GM12892 (cell line): ENCODE measurements around the gene TP73.
A peak's percentile ranks its signal among the peaks of the same experiment; 100 is the strongest.
"Not testable (repeated sequence)": the region's sequence is repeated elsewhere in the genome, so short reads cannot be mapped to it uniquely, and the experiment has no call there.

Source experiments
- DNase-seq: peaks from one replicate; pipeline ENCODE4 v3.0.0; 2011; ENCODE audit not compliant: insufficient read length
- FAIRE-seq: peaks from 2 replicates; lab custom pipeline; 2011; peaks lifted over from hg19 to GRCh38; lab: Jason Lieb, UNC
- POLR2A ChIP-seq: IDR thresholded peaks from 2 replicates; pipeline ENCODE4 v1.6.1; 2011; ENCODE audit warnings: low read depth, low read length, control low read depth
- POLR2AphosphoS5 ChIP-seq: IDR thresholded peaks from 2 replicates; pipeline ENCODE4 v1.6.1; 2011; ENCODE audit warnings: low read depth, low read length, control low read depth
- TAF1 ChIP-seq: IDR thresholded peaks from 2 replicates; pipeline ENCODE4 v1.6.1; 2011; ENCODE audit warnings: low read depth, mild to moderate bottlenecking, control low read depth, low read length, borderline replicate concordance

TP73 gene

DNA sequence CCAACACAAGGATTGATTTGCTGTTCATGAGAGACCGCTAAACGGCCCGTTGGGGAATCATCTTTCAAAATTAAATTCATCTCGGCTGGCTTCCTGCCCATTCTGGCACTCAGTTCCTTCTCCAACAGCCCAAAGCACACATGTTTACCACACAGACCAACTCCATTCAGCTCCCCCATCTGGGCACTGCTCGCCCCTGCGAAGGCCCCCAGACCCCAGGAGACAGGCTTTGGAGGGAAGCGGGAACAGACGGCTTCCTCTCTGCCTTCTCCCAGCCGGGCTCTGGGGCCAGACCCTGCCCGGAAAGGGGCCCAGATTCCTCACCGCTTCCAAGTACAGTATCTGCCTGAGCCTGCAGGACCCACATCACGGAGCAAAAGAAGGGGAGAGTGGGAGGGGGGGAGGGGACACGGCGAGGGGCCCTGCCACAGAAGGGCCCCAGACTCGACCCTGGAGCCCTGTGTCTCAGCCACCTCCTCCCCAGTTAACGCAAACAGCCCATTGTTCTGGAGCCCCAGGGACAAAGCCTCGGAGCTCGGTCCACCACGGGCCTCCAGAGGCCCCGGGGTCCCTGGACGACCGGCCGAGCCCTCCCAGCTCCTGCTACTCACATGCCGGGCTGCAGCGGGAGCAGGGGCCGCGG lies 41.7 kb upstream of the TP73 start:
- FAIRE-seq (no peak), DNase-seq (no peak)
- TF ChIP-seq TAF1 (no peak), POLR2AphosphoS5 (no peak), POLR2A (no peak)

DNA sequence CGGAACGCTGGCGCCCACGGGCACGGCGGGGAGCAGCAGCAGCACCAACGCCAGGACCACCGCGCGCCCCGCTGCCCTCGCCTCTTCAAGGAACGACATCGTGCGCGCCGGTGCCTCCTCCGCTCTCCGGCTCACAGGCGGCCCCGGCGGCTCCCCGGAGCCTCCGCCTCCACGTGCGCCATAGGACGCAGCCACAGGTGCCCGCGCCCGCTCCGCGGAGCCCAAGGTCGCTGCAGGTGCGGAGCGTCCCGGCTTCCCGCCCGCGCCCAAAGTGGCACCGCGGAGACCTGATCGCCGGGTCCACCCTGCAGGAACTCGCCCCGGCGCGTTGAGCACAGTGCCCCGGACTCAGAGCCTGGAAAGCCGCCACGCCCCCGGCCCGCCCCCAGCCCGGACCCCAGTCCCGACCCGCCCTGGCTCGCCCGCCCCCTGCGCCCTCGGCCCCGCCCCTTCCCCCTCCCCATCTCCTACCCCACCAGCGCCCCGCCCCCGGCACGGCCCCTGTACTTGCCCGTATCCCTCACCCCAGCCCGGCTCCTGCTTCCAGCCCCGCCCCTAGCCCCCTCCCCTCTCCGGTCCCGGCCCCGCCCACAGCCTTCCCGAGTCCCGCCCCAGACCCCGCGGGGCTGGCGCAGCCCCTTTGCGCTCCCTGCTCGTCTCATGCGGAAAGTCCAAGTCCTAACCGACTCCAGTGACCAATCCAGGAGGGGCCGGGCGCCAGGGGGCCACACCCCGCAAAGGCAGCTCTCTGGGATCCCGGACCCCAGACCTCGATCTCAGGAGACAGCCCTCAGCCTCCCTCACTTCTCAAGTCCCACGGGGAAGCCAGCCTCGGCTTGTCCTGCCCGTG lies 40.9 kb upstream of the TP73 start, which contains the start of gene MEGF6:
Gene MEGF6 (minus strand): TSS at position 339 of the 850 bp plus-strand sequence. CDS start 240 bp downstream, at position 99.
- no peak for FAIRE-seq

DNA sequence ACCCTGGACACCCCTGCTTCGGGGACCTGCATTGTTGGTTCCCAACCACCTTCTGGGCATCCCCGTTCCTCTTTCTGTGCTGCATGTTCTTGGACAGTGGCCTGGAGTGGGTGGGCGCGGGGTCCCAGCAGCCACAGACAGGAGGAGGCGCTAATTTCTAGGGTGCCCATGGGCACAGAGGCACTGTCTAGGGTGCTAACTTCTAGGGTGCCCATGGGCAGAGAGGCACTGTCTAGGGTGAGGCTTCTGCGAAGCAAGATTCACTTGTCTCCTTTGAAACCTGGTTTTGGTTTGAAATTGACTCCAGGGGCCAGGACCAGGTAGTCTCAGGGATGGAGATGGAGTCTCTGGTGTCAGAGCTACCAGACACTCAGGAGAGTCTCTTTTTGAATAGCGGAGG lies 40.2 kb upstream of the TP73 start:
- TF ChIP-seq TAF1, result no peak
- no peak for TF ChIP-seq POLR2A
- TF ChIP-seq POLR2AphosphoS5, result no peak
- FAIRE-seq (no peak), DNase-seq (no peak)

More for the DNA sequence above, 40.9 kb upstream of the TP73 start, which contains the start of gene MEGF6:
- no peak for DNase-seq
- TF ChIP-seq TAF1 (no peak), POLR2AphosphoS5 (no peak), POLR2A (no peak)

DNA sequence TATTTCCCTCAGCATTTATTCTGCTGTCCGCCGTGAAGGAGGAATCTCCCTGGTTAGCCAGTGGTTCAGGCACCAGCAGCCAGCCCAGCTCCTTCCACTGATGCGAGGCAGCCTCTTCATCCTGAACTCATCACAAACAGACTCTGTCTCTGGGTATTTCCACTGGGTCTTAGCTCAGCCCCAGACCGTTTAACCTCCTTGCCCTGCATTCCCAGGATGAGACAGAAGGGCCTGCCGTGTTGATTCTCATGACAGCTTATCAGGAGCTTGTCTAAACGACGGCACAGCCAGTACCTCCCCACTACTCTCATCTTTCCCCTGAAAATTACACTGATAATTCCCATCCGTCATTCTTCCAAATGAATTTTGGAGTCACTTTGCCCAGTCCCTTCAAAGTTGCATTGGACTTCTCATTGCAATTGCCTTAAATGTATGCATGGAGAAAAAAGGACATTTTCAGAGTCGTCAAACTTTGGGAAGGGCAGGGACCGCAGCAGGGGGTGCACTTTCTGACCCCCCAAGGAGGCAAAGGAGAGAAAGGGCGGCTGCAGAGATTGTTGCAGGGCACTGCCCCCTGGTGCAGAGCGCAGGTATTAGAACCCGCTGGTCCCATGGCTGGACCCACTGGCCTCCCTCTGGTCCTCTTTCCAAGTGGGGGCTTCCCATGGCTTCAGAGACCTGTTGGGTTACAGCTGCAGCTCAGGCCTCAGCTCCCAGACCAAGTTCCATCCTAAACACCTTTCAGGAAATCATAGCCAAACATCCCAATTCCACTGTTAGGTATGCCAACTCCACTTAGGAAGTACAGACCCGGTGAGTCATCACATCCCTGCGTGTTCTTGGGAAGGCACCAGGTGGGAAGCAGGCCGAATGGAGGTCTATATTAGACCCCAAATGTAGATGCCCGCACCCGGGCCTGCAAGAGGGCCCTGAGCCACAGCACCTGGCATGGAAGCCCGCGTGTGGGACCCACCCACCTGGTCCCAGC lies 37.3 kb upstream of the TP73 start:
- no peak for DNase-seq
- no peak for TF ChIP-seq POLR2A
- no peak for TF ChIP-seq POLR2AphosphoS5
- FAIRE-seq, result no peak

DNA sequence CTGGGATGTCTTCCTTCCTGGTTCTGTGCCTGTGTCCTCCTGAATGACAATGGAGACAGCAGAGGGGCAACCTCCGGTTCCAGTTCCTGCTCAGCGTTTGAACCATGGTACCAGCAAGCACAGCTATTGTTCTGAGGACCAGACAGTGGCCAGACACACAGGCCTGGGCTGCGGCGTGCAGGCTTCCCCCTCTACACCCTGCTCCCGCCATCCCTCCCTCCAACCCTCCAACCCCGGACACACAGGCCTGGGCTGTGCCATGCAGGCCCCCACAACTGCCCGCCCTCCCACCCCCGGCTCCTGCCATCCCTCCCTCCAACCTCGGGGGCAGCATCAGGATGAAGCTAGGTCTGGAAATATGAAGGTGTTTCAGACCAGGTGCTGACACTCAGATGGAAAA lies 35.5 kb upstream of the TP73 start:
- no peak for DNase-seq
- TF ChIP-seq TAF1 (no peak), POLR2AphosphoS5 (no peak), POLR2A (no peak)
- no peak for FAIRE-seq

DNA sequence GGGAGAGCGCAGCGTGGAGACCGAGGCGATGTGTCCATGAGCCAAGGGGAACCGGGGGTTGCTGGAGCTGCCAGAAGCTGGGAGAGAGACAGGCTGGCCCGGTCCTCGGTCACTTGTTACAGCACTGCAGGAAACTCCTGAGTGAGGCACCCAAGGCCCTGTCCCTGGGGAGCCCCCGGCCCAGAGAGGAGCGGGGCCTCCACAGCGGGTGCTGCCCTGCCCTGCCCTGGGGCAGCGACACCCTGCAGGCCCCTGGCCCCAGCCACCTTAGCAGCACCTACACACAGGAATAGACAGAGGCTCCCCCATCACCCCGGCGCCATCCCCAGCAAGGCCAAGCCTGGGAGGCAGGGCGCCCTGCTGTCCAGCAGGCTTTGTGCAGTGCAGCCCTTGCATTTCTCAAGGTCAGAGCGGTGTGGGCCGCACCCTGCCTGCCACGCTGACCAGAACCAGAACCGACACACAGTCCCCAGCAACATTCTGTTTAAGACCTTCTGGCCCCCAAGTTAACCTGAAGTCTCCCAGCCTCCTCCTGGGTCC lies 34.4 kb upstream of the TP73 start:
- no peak for DNase-seq
- no peak for FAIRE-seq
- TF ChIP-seq TAF1 (no peak), POLR2AphosphoS5 (no peak), POLR2A (no peak)

DNA sequence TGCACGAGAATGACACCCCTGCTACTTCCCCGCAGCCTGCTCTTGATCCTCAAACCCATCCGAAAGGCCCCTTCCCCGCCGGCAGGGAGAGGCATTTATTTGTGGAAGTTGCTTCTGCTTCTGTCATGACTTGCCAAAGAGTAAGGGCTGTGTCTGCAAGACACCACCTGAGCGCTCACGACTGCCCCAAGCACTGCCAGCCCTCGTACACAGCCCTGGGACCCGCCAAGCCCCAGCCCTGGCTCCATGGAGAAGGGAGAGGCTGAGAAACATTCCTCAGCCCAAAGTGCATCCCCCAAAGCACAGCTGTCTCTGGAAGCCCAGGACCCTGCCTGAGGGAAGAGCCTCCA lies 33.8 kb upstream of the TP73 start:
- TF ChIP-seq TAF1 (no peak), POLR2AphosphoS5 (no peak), POLR2A (no peak)
- no peak for DNase-seq
- no peak for FAIRE-seq

DNA sequence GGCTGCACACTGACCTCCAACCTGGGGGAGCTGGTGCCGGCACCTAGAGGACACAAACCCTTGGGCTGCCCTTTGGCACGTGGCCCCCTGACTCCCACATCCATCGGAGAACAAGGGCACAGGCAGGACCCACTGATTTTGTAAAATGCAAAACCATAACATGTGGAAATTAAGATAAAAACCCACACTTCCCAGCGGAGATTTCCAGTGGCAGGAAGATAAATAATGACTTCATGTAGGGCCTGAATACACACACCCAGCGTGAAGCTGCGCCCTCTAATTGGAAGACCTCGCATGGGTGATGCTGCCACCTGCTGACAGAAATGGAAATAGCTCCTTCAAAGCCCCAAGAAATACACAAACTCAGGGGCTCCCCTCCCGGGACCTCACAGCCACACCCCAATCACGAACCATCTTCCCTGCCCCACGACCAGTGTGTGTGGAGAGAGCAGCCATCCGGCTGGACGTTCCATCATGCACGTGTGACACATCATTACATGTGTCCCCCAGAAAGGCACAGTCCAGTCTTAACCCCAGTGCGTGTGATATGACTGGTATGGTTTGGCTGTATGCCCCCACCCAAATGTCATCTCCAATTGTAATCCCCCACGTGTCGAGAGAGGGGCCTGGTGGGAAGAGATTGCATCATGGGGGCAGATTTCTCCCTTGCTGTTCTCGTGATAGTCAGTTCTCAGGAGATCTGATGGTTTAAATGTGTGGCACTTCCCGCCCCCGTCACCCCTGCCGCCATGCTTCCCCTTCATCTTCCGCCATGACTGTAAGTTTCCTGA lies 33.2 kb upstream of the TP73 start:
- TF ChIP-seq POLR2AphosphoS5 (no peak), POLR2A (no peak), TAF1 (no peak)
- DNase-seq (peak; percentile 68), FAIRE-seq (peak; percentile 80)

DNA sequence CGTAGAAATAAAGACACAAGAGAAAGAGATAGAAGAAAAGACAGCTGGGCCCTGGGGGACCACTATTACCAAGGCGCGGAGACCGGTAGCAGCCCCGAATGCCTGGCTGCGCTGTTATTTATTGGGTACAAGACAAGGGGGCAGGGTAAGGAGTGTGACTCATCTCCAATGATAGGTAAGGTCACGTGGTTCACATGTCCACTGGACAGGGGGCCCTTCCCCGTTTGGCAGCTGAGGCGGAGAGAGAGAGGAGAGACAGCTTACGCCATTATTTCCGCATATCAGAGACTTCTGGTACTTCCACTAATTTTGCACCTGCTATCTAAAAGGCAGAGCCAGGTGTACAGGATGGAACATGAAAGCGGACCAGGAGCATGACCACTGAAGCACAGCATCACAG lies 31.6 kb upstream of the TP73 start:
- DNase-seq, result no peak

DNA sequence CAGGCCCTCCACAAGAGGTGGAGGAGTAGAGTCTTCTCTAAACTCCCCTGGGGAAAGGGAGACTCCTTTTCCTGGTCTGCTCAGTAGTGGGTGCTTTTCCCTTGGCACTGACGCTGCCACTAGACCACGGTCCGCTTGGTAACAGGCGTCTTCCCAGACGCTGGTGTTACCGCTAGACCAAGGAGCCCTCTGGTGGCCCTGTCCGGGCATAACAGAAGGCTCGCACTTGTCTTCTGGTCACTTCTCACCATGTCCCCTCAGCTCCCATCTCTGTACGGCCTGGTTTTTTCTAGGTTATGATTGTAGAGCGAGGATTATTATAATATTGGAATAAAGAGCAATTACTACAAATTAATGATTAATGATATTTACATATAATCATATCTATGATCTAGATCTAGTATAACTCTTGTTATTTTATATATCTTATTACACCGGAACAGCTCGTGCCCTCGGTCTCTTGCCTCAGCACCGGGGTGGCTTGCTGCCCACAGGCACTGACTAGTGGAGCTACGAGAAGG lies 31.1 kb upstream of the TP73 start:
- FAIRE-seq, DNase-seq: not testable (repeated sequence)

More for the DNA sequence above, 31.6 kb upstream of the TP73 start:
- FAIRE-seq, result no peak
- no peak for TF ChIP-seq POLR2A
- TF ChIP-seq POLR2AphosphoS5, result no peak
- no peak for TF ChIP-seq TAF1

DNA sequence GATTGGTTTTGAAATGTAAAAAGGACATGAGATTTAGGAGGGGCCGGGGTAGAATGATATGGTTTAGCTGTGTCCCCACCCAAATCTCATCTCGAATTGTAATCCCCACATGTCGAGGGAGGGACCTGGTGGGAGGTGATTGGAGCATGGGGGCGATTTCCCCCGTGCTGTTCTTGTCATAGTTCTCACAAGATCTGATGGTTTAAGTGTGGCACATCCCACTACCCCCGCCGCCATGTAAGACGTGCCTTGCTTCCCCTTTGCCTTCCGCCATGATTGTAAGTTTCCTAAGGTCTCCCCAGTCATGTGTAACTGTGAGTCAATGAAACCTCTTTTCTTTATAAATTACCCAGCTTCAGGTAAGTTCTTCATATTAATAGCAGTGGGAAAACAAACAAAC lies 30.2 kb upstream of the TP73 start:
- not testable (repeated sequence) for DNase-seq, FAIRE-seq
